Adrenal gland (tissue), 12 donors: ENCODE measurements around the gene SCLY. TPM values are rescaled to one million over a fixed set of nuclear protein-coding genes. Genes with fewer than 3 reads are reported as not detected.
"Not testable (repeated sequence)": the region's sequence is repeated elsewhere in the genome, so short reads cannot be mapped to it uniquely, and the experiment has no call there.

ENCODE experiments used
- DNase-seq, 7 donors: peaks; one replicate each; pipeline ENCODE4 v3.0.0-alpha.2; 2019 to 2020
- H3K27ac ChIP-seq, 5 donors: fragments of 200-600 bp; sonication (generic) in 4 of 5; 1 replicate in 3 of 5; 2 replicates in 2 of 5; pipeline versions ENCODE4 v1.5.1 to v1.8.0; 2016 to 2020; ENCODE audit warnings: mild to moderate bottlenecking in 1 of 5
- H3K27me3 ChIP-seq: fragments of 200-600 bp; 2 replicates; pipeline ENCODE4 v1.8.0; 2021
- H3K36me3 ChIP-seq, 2 donors: fragments of 200-600 bp; replicated peaks in 1 of 2; 1 replicate in 1 of 2; 2 replicates in 1 of 2; pipeline versions ENCODE4 v1.5.1 to v1.8.0; 2018 to 2022
- H3K4me1 ChIP-seq, 2 donors: fragments of 200-600 bp; replicated peaks in 1 of 2; 1 replicate in 1 of 2; 2 replicates in 1 of 2; pipeline versions ENCODE4 v1.5.1 to v1.8.0; 2018 to 2021
- H3K4me3 ChIP-seq, 4 donors: fragments of 200-600 bp; sonication (generic) in 3 of 4; one replicate each; pipeline ENCODE4 v1.5.1; 2016 to 2018
- H3K9me3 ChIP-seq, 3 donors: fragments of 200-600 bp; sonication (generic) in 1 of 3; replicated peaks in 1 of 3; 1 replicate in 2 of 3; 2 replicates in 1 of 3; pipeline versions ENCODE4 v1.5.1 to v1.8.0; 2016 to 2021
- CTCF ChIP-seq, 6 experiments: fragments of 450-650 bp in 4 of 6; fragments of 200-600 bp in 2 of 6; sonication (generic) in 1 of 6; IDR thresholded peaks; 1 replicate in 5 of 6; 2 replicates in 1 of 6; pipeline versions ENCODE4 v1.5.1 to v1.8.0; 2016 to 2021; ENCODE audit warnings: antibody characterized with exemption in 6 of 6, mild to moderate bottlenecking in 2 of 6, moderate library complexity in 1 of 6
- POLR2A ChIP-seq, 2 donors: fragments of 450-650 bp; IDR thresholded peaks; one replicate each; pipeline ENCODE4 v1.6.1; 2017; ENCODE audit warnings: antibody characterized with exemption in 2 of 2, mild to moderate bottlenecking in 2 of 2, moderate library complexity in 1 of 2
- WGBS, 4 donors: extraction: QIAGEN DNeasy Blood & Tissue Kit in 2 of 4; methylation state at CpG; one replicate each; pipeline versions ENCODE4 v1.1.5 to v1.1.7; 2013 to 2017; 5-methylcytosine and 5-hydroxymethylcytosine counted together
- intact Hi-C, 2 donors: fragments of 100-400 bp; cut with DNase I; formaldehyde crosslinking; loops; one replicate each; pipeline versions ENCODE4 v1.14.1 to v1.15.0; 2022 to 2023
- polyA plus RNA-seq, 3 donors: library from polyadenylated mRNA; stranded (reverse); fragments of 200-250 nt in 2 of 3; fragments of 350-450 nt in 1 of 3; fragmentation: Illumina TruSeq in 1 of 3; extraction: RNeasy Lipid Tissue Mini Kit (QIAGEN cat#74804) in 1 of 3; gene quantifications; one replicate each; pipeline ENCODE4 v1.2.3, GENCODE V29; 2013 to 2014
- total RNA-seq, 9 donors: library from RNA; depleted of rRNA in 4 of 9; stranded (reverse); fragments of >200 nt in 4 of 9; fragments of 120-200 nt in 1 of 9; fragmentation: NEBNext Ultra II Directional in 1 of 9; extraction: Animal tissue kit (Norgen Biotek cat#: 25700) in 1 of 9; gene quantifications; one replicate each; pipeline versions ENCODE4 v1.1.0 to v1.2.4, GENCODE V29; 2013 to 2023
- donor health status: healthy with polysubstance abuse.
- donor health status: Bipolar disorder and iron deficiency.
- donor health status: DM: yes; HTN: yes; CAD: no.
- donor health status: DM: no; HTN: no; CAD: no.
- donor health status: DM: no; HTN: no; CAD: no.
- donor health status: DM: yes; HTN: yes; CAD: no.

The SCLY gene
- total and polyA plus RNA-seq, 12 donors = 2.4 to 11.0 (median 8.0) TPM

- H3K9me3 ChIP-seq = no peaks in the 10 kb centered on the region
- intact Hi-C loops = no loop called here
- DNase-seq = peak in 1 of 7 donors; percentile 7
- WGBS, 4 donors = 68 to 76% (median 71%) methylated on average over 3 of the region's 3 CpGs
- no peaks in the 10 kb centered on the region for H3K27me3 ChIP-seq
- H3K4me1 ChIP-seq = peaks cover 0 to 7% of the 10 kb centered on the region in 2 donors
- H3K27ac ChIP-seq = no peak overlapping the region
- TF ChIP-seq POLR2A (IDR thresholded peaks at IDR 0.05) (no peak), CTCF (IDR thresholded peaks at IDR 0.05) (no peak)
- no peak overlapping the region for H3K4me3 ChIP-seq
- no peaks in the 10 kb centered on the region for H3K36me3 ChIP-seq
Observed at GRCh38 chr2:238055841-238056240, 5.0 kb upstream of the SCLY start.

DNA sequence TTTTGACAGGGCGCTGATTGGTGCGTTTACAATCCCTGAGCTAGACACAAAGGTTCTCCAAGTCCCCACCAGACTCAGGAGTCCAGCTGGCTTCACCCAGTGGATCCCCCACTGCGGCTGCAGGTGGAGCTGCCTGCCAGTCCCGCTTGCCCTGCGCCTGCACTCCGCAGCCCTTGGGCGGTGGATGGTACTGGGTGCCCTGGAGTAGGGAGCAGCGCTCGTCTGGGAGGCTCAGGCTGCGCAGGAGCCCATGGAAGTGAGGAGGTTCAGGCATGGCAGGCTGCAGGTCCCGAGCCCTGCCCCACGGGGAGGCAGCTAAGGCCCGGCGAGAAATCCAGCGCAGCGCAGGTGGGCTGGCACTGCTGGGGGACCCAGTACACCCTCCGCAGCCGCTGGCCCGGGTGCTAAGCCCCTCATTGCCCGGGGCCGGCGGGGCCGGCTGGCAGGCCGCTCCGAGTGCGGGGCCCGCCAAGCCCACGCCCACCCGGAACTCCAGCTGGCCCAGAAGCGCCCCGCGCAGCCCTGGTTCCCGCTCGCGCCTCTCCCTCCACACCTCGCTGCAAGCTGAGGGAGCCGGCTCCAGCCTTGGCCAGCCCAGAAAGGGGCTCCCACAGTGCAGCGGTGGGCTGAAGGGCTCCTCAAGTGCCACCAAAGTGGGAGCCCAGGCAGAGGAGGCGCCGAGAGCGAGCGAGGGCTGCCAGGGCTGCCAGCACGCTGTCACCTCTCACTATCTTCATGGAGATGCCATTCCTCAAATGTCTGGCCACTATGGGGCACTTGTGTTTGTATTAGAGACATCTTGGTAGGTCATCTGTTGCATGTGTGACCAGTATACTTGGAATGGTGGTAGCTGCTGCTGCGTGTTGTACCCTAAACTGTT is 2.9 kb upstream of the SCLY start:
- H3K9me3 ChIP-seq, H3K27ac ChIP-seq, H3K4me3 ChIP-seq, H3K36me3 ChIP-seq, intact Hi-C loops, H3K27me3 ChIP-seq: not testable (repeated sequence)
- DNase-seq = peak in 1 of 7 donors; percentile 44
- H3K4me1 ChIP-seq = peaks cover 0 to 14% of the 10 kb centered on the region in 2 donors
- 82 to 94% (median 91%) methylated on average over 1 to 44 of the region's 44 CpGs for WGBS, 4 donors

- WGBS, 4 donors = 90 to 99% (median 92%) methylated on average over 3 of the region's 3 CpGs
- intact Hi-C loops = no loop called here
- H3K4me3 ChIP-seq = peak overlapping the region in 1 of 4 donors; percentile 78
Observed at GRCh38 chr2:238059505-238059904, 1.3 kb upstream of the SCLY start.

DNA sequence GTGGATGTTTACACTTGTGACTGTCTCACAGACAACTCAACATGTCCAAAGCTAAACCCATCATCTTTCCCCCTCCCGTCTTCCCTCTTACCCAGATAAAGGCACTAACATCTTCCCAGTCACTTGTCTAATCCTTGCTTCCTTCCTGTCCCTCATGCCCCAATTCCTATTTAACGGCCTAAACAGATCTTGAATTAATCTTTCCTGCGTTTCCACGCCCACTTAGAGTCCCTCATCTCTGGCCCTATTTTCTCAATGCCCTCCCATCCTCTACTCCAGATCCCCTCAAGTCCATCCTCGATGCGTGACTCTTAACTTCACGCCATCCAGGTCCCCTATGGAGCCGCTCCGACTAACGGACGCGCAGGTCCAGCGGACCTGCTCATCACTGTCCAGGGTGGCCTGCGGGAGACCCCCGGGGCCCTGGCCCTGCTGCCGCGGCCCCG is 682 bp upstream of the SCLY start:
- H3K4me3 ChIP-seq = peak overlapping the region; percentile 37 to 99 (median 85)
- DNase-seq = peak in 1 of 7 donors; percentile 46
- no peaks in the 10 kb centered on the region for H3K27me3 ChIP-seq
- H3K9me3 ChIP-seq = no peaks in the 10 kb centered on the region
- WGBS, 4 donors = 1 to 5% (median 3%) methylated on average over 11 to 18 of the region's 18 CpGs
- H3K36me3 ChIP-seq = peaks cover 0 to 9% of the 10 kb centered on the region in 2 donors
- intact Hi-C loops = loop anchor here in 1 of 2 donors (5.0 kb wide), 1 partner anchor 93 kb away; the partner anchor contains the start of gene UBE2F
- H3K4me1 ChIP-seq = peaks cover 0 to 14% of the 10 kb centered on the region in 2 donors
- no peak for TF ChIP-seq CTCF (IDR thresholded peaks at IDR 0.05)
- TF ChIP-seq POLR2A (IDR thresholded peaks at IDR 0.05) = no peak
- peak overlapping the region; percentile 50 to 93 (median 88) for H3K27ac ChIP-seq

More at GRCh38 chr2:238059505-238059904, 1.3 kb upstream of the SCLY start:
- Histone ChIP-seq H3K4me1 (peaks cover 0 to 14% of the 10 kb centered on the region in 2 donors), H3K36me3 (peaks cover 0 to 3% of the 10 kb centered on the region in 2 donors), H3K9me3 (no peaks in the 10 kb centered on the region), H3K27ac (no peak overlapping the region), H3K27me3 (no peaks in the 10 kb centered on the region)
- DNase-seq = peak in 1 of 7 donors; percentile 21
- TF ChIP-seq CTCF (IDR thresholded peaks at IDR 0.05) (no peak), POLR2A (IDR thresholded peaks at IDR 0.05) (no peak)
